T-helper 1 cell treated with Interleukin-12 subunit alpha and Interleukin-12 subunit beta and Interleukin-4 antibody, amounts not matched to agents 30 ng/mL and 1 ng/mL, for 36 hours (primary cell): ENCODE data around the gene CDK9. TPM values are rescaled to one million over a fixed set of nuclear protein-coding genes. Genes with fewer than 3 reads are reported as not detected.
"Not testable (repeated sequence)": the region's sequence is repeated elsewhere in the genome, so short reads cannot be mapped to it uniquely, and the experiment has no call there.

Source experiments
- intact Hi-C: fragments of 100-400 bp; cut with micrococcal nuclease; formaldehyde crosslinking; loops from one replicate; pipeline ENCODE4 v1.15.1; 2024
- total RNA-seq: library from RNA; stranded (reverse); gene quantifications from 2 replicates; pipeline ENCODE4 v1.2.3, GENCODE V29; 2022

CDK9 gene
- total RNA-seq, 1 donor from 2014 or later = 111 TPM

DNA sequence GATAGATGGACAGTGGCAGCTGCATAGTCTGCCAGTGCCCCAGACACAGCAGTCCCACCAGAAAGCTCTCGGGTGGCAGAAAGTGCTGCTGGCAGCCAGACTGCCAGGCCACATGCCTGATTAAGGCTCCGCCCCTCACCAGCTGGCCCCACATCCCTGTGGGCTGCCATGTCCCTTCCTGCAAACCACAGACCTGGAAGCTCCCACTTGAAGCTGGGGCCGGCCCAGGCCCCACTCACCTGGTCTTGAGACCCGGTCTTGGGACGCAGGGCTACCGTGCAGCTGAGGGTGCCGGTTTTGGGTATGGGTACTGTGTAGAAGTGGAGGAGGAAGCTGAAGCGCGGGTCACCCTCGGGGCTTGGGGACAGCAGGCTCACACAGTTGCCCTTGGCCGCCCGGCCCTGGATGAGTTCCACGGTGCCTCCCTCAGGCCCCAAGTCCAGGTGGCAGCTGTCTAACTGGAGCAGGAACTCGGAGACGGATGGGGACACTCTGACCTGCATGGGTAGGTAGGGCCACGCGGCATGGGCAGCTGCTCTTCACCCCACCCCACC is 32.1 kb downstream of the CDK9 start:
- intact Hi-C loops = no loop called here

DNA sequence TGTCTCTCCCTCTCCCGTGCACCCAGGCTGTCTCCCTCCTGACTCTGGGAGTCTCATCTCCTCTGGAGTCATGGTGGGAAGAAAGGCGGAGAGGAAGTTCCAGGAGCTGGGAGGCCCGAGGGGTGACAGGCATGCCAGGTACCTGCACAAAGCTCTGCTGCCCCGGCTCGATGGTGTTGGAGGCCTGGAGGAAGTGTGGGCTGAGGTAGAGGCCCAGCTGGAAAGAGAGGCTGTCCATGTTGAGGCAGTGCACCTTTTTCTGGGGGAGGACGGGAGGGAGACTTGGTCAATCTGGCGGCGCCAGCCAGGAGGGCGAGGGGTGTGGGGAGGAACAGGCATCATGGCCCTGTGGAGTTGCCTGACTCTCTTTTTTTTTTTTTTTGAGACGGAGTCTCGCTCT is 32.7 kb downstream of the CDK9 start:
- intact Hi-C loops = no loop called here

DNA sequence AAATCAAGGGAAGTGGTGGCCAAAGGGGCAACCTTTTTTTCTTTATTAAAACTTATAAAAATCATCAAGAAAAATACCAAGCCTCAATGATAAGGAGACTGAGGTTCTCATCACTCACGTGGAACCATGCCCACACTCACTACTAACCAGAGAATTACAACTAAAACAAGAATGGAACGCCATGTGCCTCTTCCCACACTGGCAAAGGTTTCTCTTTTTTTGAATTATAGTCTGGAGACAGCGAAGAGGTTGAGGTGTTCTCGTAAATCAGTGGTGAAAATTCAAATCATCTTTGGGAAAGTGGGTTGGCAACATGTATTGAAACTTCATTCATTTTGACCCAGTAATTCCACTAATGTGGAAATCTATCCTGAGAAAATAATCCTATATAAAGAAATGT is 36.3 kb downstream of the CDK9 start:
- intact Hi-C loops = no loop called here

DNA sequence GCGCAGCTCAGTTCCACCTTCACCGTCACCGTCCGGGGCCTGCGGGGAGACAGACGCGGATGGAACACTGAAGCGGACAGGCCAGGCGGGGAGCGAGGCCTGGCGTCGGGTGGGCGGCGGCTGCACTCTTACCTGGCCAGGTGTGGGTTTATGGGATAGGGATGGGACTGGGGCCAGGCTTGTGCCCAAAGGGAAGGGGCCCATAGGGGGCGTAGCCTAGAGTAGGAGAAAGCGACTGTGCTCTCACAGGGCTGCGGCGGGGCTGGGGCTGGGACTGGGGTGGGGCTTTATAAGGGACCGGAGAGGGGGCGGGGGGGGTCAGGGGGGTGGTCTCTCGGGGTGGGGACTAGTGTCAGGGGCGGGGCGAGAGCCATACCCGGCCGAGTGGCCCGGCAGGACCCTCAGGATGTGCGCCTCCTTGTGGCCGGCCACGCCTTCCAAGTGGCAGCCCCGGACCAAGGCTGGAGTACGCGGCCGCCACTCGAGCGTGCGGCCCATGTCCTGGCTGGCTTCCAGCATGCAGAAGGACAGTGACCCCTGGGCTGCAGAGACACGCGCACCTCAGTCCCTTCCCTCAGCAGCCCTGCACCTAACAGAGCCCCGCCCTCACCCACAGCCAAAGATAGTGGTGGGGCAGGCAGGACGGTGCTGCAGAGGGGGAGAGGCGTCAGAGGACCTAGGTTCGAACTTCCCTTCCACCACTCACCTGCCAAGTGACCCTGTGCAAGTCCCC is 39.7 kb downstream of the CDK9 start:
- intact Hi-C loops = no loop called here

DNA sequence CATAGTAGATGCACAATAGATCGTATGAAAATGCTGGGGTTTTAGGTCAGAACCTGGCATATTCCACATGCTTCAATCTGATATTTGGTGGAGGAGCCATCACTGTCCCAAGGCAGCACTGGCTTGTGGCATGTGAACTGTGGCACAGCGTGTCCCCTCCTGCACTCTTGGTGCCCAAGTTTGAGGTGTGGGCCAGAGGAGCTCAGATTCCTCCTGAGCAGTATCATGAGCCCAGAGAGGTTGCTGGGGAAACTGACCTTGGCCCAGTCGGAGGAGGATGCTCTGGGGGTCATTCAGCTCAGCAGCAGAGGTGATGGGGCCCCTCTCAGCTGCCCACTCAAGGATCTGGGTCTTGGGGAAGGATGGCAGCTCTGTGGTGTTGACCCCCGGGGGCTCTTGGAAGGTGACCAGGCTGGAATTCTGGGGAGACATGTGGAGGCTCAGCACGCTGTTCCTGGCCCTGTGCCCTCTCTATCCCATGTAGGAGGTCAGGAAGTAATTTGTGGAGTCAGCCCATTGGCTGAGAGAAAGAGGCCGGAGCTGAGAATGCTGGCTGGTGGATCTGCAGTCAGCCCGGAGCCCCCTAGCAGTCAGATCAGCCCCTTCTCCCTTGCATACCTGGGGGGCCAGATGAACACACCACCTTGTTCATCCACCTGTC is 40.5 kb downstream of the CDK9 start:
- intact Hi-C loops = no loop called here

DNA sequence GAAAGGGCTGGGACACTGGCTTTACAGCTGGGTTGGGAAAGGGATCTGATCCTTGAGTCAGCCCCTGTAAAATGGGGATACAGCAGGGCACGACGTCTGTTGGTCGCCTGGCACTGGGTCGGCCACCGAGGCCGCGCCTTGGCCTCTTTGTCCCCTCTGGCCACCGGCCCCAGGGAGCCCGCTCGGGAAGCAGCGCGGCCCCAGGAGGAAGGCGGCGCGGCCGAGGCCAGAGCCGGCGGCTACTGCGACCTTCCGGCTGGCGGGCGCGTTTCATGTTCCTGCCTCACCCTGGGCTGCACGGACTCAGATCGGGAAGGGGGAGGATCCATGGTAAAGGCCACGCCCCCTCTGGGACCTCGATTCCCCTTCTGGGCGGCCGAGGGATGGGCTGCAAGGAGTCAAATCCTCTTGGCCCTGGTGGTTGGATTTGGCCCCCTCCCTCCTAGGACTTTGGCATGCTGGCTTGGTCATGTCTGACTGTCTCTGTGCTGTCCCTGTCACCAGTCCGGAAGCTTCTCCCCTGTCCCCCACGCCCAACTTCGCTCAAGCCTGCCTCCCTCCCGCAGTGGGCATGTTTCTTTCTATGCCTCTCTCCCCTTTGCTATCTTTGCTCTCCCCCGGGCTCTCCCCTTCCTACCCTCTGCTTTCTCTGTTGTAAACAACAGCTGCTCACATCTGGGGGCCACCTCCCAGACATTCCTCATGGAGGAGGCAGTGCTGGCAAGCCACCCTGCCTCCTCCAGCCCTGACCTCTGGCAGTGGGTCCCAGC is 42.6 kb downstream of the CDK9 start:
- intact Hi-C loops = no loop called here

DNA sequence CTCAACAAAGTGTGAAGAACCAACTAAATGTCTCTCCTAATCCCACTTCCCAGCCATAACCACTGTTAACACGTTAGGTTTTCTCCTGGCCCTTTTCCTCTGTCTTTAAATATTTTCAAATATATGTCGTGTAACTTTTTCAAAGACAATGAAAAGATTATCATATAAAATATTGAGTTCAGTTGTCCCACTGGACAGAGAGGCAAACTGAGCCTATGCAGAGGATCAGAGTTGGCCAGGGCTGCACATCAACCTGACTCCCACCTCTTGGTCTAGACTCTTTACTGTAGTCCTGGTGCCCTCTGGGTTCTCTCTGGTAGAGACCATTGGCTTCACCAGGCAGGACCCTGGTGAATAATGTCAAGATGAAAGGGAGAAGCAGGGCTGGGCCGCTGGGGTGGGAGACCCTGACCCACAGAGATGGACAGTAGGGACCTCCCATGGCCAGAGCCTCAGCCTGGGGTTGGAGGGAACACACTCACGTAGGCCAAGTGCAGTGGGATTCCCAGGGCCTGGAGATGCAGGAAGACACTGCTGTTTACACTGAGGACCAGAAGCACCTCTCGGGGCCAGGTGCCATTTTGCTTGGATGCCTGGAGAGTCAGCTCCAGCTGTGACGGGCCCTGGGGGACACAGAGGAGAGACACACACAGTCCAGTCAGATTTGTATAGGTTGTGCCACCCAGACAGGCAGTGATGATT is 43.5 kb downstream of the CDK9 start:
- intact Hi-C loops = no loop called here

DNA sequence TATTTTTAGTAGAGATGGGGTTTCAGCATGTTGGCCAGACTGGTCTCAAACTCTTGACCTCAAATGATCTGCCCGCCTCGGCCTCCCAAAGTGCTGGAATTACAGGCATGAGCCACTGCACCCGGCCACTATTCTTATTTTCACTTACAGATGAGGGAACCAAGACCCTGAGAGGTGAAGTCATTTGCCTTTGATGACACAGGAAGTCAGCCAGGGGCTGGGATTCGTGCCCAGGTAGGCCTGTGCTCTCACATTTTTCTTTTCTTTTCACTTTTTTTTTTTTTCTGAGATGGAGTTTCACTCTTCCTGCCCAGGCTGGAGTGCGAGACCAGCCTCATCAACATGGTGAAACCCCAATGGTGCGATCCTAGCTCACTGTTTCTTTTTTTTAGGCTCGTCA is 46.4 kb downstream of the CDK9 start:
- intact Hi-C loops = no loop called here

DNA sequence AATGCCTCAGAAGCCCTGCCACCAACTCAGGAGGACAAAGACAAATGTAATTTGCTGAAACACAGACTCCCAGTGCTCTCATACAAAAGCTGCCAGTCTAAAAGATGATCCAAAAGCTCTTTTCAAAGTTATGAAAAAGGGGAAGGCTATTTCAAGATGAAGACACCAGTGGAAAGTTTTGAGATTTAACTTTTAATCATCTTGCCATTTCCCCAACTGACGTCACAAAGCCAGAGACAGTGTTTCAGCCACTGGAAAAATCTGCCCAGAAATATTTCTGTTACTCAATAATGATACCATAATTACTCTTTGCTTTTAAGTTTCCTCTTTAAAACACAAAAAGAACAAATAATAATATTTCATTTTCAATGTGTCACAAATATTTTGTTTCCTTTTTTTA is 47.7 kb downstream of the CDK9 start:
- intact Hi-C loops = no loop called here

DNA sequence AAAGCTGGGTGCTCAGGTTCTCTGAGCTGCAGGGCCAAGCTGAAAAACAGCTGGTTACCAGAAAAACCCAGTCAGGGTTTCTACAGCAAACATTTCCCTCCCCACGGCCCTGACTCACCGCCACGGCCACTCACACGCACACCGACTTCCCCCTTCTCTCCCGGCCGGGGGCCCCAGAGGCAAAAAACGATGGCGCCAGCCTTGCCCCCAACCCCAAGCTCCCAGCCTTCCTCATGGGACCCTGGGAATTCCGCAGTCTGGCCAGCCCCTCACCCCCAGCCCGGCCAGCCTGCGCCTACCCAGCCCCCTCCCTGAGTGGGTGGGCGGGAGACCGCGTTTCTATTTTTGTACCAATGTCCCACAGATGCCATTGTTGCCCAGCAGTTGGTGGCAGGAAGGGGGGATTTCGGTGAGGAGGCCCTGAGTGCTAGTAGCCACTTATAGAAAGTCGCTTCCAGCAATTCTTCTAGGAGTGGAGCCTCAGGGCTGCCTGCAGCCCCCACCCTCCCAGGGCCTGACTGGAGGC is 50.2 kb downstream of the CDK9 start:
- intact Hi-C loops = no loop called here

DNA sequence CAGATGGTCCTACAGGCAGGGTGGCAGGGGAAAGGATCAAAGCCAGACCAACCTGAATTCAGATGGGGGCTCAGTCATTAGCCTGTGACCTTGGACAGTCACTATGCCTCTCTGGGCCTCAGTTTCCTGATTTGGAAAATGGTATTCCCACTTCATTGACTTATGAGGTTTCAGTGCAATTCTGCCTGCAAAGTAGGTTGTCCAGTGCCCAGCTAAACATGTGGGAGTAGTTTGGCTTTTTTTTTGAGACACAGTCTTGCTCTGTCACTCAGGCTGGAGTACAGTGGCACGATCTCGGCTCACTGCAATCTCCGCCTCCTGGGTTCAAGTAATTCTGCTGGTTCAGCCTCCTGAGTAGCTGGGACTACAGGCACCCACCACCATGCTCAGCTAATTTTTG is 50.7 kb downstream of the CDK9 start:
- intact Hi-C loops = not testable (repeated sequence)

DNA sequence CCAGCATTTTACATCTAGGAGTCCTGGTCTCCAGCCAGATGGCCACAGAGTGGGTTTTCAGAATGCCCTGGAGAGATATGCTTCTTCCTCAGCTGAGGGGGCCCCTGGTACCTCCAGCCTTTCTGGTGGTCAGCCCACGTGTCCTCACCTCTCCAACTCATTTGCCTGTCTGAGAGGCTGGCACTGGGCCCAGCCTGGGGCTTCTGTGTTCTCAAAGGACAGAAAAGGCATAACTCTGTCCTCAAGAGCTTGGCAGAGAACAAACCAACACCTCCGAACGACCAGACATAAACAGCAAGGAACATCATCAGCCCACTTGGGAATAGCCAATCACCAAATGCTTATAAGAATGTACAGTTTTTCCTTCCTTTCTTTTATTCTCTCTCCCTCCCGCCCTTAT is 51.5 kb downstream of the CDK9 start:
- intact Hi-C loops = no loop called here

DNA sequence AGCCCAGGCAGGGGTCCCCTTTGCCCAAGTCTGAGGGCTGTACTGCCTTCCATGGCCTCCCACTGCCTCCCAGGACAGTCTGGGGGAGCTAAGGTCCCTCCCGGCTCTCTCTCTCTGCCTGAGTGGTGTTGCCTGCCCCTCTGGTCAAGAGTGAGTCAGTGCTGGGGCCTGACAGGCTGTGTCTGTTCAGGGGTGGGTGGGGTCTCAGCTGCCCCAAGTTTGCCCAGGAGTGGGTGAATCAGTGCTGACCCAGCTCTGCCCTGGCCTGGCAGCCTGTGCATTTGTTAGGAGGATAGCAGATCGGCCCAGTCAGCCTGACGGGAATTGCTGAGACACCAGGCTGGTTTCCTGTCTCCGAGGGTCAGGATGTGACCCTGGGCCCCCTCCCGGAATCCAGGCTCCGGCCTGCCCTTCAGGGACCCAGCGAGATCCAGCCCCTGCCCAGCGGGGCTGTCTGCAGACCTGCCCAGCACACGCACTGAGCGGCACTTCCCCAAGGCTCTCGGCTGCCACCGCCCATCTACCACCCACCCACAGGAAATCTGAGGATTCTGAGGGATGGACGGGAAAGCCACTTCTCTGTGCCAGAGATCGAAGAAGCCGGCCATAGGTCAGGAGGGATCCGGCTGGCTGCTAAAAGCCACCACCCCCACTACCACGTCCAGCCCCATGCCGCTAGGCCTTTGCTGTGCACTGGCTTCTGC is 52.7 kb downstream of the CDK9 start:
- intact Hi-C loops = no loop called here

Other genes with a start within 250 kb of the CDK9 start
- 16.0 and 16.8 TPM in 2 replicates for gene STXBP1, start 173.8 kb upstream of the CDK9 start, total RNA-seq
- gene CFAP157, start 79.0 kb upstream of the CDK9 start, total RNA-seq = 0.07 and 0.10 TPM in 2 replicates
- 10.1 and 11.0 TPM in 2 replicates for gene PTRH1, start 70.4 kb upstream of the CDK9 start, total RNA-seq
- 0.22 and 0.41 TPM in 2 replicates for gene TTC16, start 70.0 kb upstream of the CDK9 start, total RNA-seq
- 17.9 and 18.6 TPM in 2 replicates for gene TOR2A, start 50.7 kb upstream of the CDK9 start, total RNA-seq
- gene SH2D3C, start 7.4 kb upstream of the CDK9 start, total RNA-seq = 76.4 and 77.6 TPM in 2 replicates
- gene FPGS, start 16.8 kb downstream of the CDK9 start, total RNA-seq = 89.5 and 94.8 TPM in 2 replicates
- gene ENG, start 68.6 kb downstream of the CDK9 start, total RNA-seq = 20.6 and 24.1 TPM in 2 replicates
- 58.5 and 60.2 TPM in 2 replicates for gene AK1, start 91.6 kb downstream of the CDK9 start, total RNA-seq
- 114 and 116 TPM in 2 replicates for gene ST6GALNAC6, start 113.6 kb downstream of the CDK9 start, total RNA-seq
- gene ST6GALNAC4, start 131.0 kb downstream of the CDK9 start, total RNA-seq = 28.4 and 32.2 TPM in 2 replicates
- gene PIP5KL1, start 144.7 kb downstream of the CDK9 start, total RNA-seq = 1.7 and 1.8 TPM in 2 replicates
- gene DPM2, start 151.8 kb downstream of the CDK9 start, total RNA-seq = 51.3 and 53.8 TPM in 2 replicates
- 175 and 186 TPM in 2 replicates for gene EEIG1, start 195.0 kb downstream of the CDK9 start, total RNA-seq